ENCODE measurements around the gene KCNE2. TPM values are rescaled to one million over a fixed set of nuclear protein-coding genes. Genes with fewer than 3 reads are reported as not detected.
A peak's percentile ranks its signal among the peaks of the same experiment; 100 is the strongest.
"Not testable (repeated sequence)": the region's sequence is repeated elsewhere in the genome, so short reads cannot be mapped to it uniquely, and the experiment has no call there.

The KCNE2 gene
- total RNA-seq, 4 donors from 2014 or later = not detected

GRCh38 chr21:34365809-34366208 is 2.0 kb downstream of the KCNE2 start:
- DNase-seq (no peak), ATAC-seq (no peak)
- Histone ChIP-seq H3K4me3 (no peak overlapping the region), H3K9me3 (no peaks in the 10 kb centered on the region), H3K4me1 (peaks cover 0 to 7% of the 10 kb centered on the region in 2 donors), H3K36me3 (no peaks in the 10 kb centered on the region), H3K27me3 (no peaks in the 10 kb centered on the region), H3K27ac (no peak overlapping the region)
- intact Hi-C loops (cut with DNase I; ENCODE audit: low total_unique reads) = no loop called here
- no peak for TF ChIP-seq CTCF (IDR thresholded peaks at IDR 0.05 in 4 of 5, conservative IDR thresholded peaks at IDR 0.05 in 1 of 5)
- no peak for TF ChIP-seq POLR2A (IDR thresholded peaks at IDR 0.05)
- in situ Hi-C loops (cut with MboI; ENCODE audit: low sequenced_read_pairs in 4 of 4) = no loop called here

DNA sequence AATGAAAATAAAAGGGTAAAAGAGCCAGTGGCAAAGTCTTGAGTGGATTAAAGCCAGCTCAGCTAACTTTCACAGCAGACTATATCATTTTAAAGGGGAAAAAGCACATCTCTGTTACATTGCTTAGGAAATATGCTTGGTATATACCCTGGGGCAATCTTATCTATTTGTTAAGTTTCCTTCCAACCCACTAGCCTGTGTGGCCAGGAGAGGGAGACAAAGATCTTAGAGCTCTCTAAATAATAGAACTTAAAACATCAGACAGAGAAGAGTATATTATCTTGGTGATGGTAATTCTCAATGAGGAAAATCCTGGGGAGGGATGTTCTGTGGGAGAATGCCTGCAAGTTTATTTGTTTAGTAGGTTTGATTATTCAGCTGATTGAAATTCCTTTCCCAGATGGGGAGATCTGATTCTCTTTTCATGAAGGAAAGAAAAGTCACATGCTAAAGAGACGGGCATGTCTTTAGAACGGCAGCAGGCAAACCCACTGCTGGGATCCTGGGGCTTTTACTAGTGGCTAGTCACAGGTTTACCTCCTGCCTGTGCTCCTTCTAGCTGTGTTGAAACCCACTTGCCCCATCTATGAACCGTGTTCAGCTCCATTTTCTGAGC is 3.6 kb downstream of the KCNE2 start:
- no peak overlapping the region for H3K27ac ChIP-seq
- in situ Hi-C loops (cut with MboI; ENCODE audit: low sequenced_read_pairs in 4 of 4) (no loop called here), intact Hi-C loops (cut with DNase I; ENCODE audit: low total_unique reads) (no loop called here)
- H3K27me3 ChIP-seq = no peaks in the 10 kb centered on the region
- no peak for TF ChIP-seq POLR2A (IDR thresholded peaks at IDR 0.05)
- TF ChIP-seq CTCF (IDR thresholded peaks at IDR 0.05 in 4 of 5, conservative IDR thresholded peaks at IDR 0.05 in 1 of 5) = peak in 4 of 5 experiments; percentile 21 to 60 (median 36)
- no peaks in the 10 kb centered on the region for H3K36me3 ChIP-seq
- no peaks in the 10 kb centered on the region for H3K9me3 ChIP-seq
- peak in 1 of 2 donors; percentile 39 for ATAC-seq
- H3K4me1 ChIP-seq = no peaks in the 10 kb centered on the region
- no peak overlapping the region for H3K4me3 ChIP-seq
- no peak for DNase-seq

DNA sequence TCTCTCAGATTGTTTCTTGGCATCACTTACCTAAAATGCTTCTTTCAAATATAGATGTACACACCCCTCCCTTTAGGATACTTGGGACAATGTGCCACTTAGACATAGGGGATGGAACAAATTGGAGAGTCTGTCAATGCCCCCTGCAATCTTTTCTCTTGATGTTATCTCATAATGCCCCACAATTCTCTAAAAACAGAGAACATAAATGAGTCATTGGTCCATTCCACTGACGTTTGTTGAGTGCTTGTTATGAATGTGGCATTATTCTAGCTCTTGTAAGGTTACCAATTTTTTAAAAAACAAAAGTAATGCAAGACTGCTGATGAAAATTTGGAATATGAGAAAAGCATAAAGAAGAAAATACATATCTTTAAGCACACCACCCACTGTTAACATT is 5.9 kb downstream of the KCNE2 start:
- DNase-seq (no peak), ATAC-seq (no peak)
- TF ChIP-seq CTCF (IDR thresholded peaks at IDR 0.05 in 4 of 5, conservative IDR thresholded peaks at IDR 0.05 in 1 of 5) (no peak), POLR2A (IDR thresholded peaks at IDR 0.05) (no peak)
- H3K36me3 ChIP-seq = no peaks in the 10 kb centered on the region
- no peaks in the 10 kb centered on the region for H3K4me1 ChIP-seq
- H3K27me3 ChIP-seq = no peaks in the 10 kb centered on the region
- in situ Hi-C loops (cut with MboI; ENCODE audit: low sequenced_read_pairs in 4 of 4) = no loop called here
- intact Hi-C loops (cut with DNase I; ENCODE audit: low total_unique reads) = no loop called here
- no peak overlapping the region for H3K4me3 ChIP-seq
- H3K9me3 ChIP-seq = no peaks in the 10 kb centered on the region
- H3K27ac ChIP-seq = no peak overlapping the region

DNA sequence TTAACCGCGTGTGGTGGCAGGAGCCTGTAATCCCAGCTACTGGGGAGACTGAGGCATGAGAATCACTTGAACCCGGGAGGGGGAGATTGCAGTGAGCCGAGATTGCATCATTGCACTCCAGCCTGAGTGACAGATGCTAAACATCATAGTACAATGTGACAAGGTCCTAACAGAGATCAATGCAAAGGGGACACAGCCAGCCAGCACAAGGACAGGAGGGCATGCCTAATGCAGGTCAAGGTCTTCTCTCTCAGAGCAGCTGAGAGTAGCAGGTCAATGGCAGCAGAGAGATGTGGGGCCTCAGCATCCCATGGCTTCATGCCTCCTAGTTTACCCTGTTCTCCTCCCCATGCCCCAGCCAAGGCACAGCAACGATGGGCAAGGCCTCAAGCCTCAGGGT is 8.5 kb downstream of the KCNE2 start:
- Histone ChIP-seq H3K4me1 (no peaks in the 10 kb centered on the region), H3K9me3 (no peaks in the 10 kb centered on the region), H3K27ac (no peak overlapping the region), H3K27me3 (no peaks in the 10 kb centered on the region), H3K4me3 (no peak overlapping the region), H3K36me3 (no peaks in the 10 kb centered on the region)
- TF ChIP-seq CTCF (IDR thresholded peaks at IDR 0.05 in 4 of 5, conservative IDR thresholded peaks at IDR 0.05 in 1 of 5) = no peak
- TF ChIP-seq POLR2A (IDR thresholded peaks at IDR 0.05) = no peak
- ATAC-seq (no peak), DNase-seq (no peak)
- intact Hi-C loops (cut with DNase I; ENCODE audit: low total_unique reads) = no loop called here
- in situ Hi-C loops (cut with MboI; ENCODE audit: low sequenced_read_pairs in 4 of 4) = no loop called here

DNA sequence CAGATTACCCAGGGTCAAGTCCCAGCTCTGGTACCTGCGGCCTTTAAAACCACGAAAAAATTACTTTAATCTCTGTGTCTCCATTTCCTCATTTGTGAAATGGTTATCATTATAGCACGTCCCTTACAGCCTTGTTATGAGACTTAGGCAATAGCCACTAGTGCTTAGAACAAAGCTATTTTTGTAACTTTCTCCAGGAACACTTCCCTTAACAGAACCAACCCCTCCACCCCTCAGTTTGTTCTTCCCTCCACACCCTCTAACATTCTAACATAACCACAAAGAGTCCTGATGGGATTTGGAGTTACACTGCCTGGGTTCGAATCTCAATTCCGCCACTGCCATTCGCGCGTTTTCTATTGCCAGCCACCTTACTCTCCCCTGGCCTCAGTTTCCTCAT is 10.7 kb downstream of the KCNE2 start:
- H3K9me3 ChIP-seq; DNase-seq; in situ Hi-C loops (cut with MboI; ENCODE audit: low sequenced_read_pairs in 4 of 4); ATAC-seq; H3K4me1 ChIP-seq; H3K27ac ChIP-seq; intact Hi-C loops (cut with DNase I; ENCODE audit: low total_unique reads); H3K36me3 ChIP-seq; H3K27me3 ChIP-seq; H3K4me3 ChIP-seq: not testable (repeated sequence)

DNA sequence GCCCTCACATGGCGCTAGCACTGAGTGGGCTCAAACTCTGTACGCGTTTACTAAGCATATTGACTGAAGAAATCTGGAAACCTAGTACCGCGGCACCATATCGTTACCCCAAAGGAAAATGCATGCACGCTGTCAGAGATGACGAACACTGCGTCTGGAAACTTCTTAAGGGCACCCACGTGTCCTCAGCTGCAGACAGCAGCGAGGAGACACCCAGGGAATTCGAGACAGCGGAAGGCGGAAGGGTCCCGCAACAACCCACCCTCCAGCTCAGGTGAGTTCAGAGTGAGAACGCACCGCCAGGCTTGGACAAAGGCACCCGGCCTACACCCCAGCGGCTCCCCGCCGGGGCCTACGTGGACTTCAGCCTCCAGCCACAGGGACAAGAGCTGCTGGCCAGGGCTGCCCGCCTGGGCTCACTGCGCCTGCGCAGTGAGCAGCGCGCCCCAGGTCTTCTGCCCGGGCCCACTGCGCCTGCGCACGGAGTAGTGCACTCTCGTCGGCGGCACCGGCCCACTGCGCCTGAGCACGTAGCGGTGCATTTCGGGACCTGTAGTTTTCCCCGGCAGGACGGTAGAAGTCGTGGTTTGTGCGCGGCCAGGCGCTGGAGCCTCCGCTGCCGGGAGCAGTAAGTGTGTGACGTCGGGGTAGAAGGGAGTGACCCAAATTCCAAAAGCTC is 11.3 kb downstream of the KCNE2 start, which contains the start of gene SMIM11:
Gene SMIM11 (plus strand): TSS at position 568 of the 679 bp plus-strand sequence. CDS start 3,998 bp downstream, outside the sequence.
- H3K9me3 ChIP-seq; H3K36me3 ChIP-seq; intact Hi-C loops (cut with DNase I; ENCODE audit: low total_unique reads); DNase-seq; in situ Hi-C loops (cut with MboI; ENCODE audit: low sequenced_read_pairs in 4 of 4); H3K4me1 ChIP-seq; H3K27ac ChIP-seq; H3K4me3 ChIP-seq; H3K27me3 ChIP-seq: not testable (repeated sequence)
- ATAC-seq = peak; percentile 94

DNA sequence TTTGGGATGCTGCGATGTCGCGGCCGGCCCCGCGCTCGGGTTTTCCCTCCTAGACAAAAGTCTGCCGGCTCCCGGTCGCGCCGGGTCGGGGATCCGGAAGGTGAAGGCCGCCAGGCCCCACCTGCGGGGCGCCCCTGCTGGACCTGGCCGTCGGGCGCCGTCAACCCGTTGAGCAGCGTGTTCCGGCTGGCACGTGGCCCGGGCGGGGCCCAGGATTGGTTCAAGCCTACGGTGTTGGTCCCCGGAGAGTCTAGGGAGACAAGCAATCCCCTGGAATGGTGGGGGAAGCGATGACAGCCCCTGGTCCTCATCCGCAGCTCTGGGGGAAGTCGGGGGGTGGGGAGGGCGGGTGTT is 11.8 kb downstream of the KCNE2 start:
- H3K4me3 ChIP-seq; intact Hi-C loops (cut with DNase I; ENCODE audit: low total_unique reads); H3K27ac ChIP-seq; H3K4me1 ChIP-seq; H3K27me3 ChIP-seq; in situ Hi-C loops (cut with MboI; ENCODE audit: low sequenced_read_pairs in 4 of 4); H3K9me3 ChIP-seq; DNase-seq; H3K36me3 ChIP-seq: not testable (repeated sequence)
- ATAC-seq = peak; percentile 46 to 50

- H3K27ac ChIP-seq; intact Hi-C loops (cut with DNase I; ENCODE audit: low total_unique reads); H3K4me1 ChIP-seq; H3K36me3 ChIP-seq; H3K4me3 ChIP-seq; in situ Hi-C loops (cut with MboI; ENCODE audit: low sequenced_read_pairs in 4 of 4); DNase-seq; ATAC-seq; H3K27me3 ChIP-seq; H3K9me3 ChIP-seq: not testable (repeated sequence)
Measured at GRCh38 chr21:34383138-34383537, 19.3 kb downstream of the KCNE2 start.
